ENCODE measurements around the gene ADAMTS16.

DNA sequence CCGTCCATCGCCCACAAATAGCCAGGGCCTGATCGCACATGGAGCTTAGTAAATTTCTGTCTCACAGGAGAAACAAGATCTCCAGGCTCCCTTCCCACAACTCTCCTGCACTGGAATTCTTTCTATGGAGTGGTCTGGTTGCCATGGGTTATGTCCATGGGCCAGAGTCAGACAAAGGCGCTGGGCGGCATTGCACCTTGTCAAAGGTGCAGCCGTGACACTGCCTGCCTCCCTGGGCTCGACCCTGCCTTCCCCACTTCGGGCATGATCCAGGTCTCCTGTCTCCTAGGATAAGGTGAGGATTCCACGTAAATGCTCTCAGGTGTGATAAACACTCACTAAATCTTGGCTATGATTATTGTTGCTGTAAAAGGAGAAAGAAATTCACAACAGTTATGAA, 130.0 kb downstream of the ADAMTS16 start:
- no peak for TF ChIP-seq EZH2 (IDR thresholded peaks at IDR 0.05; ENCODE audit: insufficient read depth, poor library complexity, severe bottlenecking)
- no peak for TF ChIP-seq EZH2phosphoT487 (IDR thresholded peaks at IDR 0.05; ENCODE audit: insufficient read depth, low read depth)
